Activated T-cell treated with anti-CD3 and anti-CD28 coated beads, Interleukin-2, amount 50 U/mL, for 24 hours (primary cell): ENCODE data around the gene ALPP.
"Not testable (repeated sequence)": the region's sequence is repeated elsewhere in the genome, so short reads cannot be mapped to it uniquely, and the experiment has no call there.

Source experiments
- DNase-seq: peaks from one replicate; pipeline ENCODE4 v3.0.0-alpha.2; 2020
- H3K27ac Mint-ChIP-seq: 2 replicates; pipeline ENCODE4 v1.8.0; 2020; ENCODE audit warnings: mild to moderate bottlenecking, mixed read lengths
- H3K27me3 Mint-ChIP-seq: 2 replicates; pipeline ENCODE4 v1.8.0; 2020; ENCODE audit warnings: mixed read lengths
- H3K36me3 Mint-ChIP-seq: 2 replicates; pipeline ENCODE4 v1.8.0; 2020; ENCODE audit warnings: low read depth, mixed read lengths
- H3K4me1 Mint-ChIP-seq: 2 replicates; pipeline ENCODE4 v1.8.0; 2020; ENCODE audit warnings: low read depth, mixed read lengths
- H3K4me3 Mint-ChIP-seq: 2 replicates; pipeline ENCODE4 v1.8.0; 2020; ENCODE audit warnings: mild to moderate bottlenecking, moderate library complexity, mixed read lengths
- H3K9me3 Mint-ChIP-seq: 2 replicates; pipeline ENCODE4 v1.8.0; 2020; ENCODE audit warnings: mixed read lengths

The ALPP gene

GRCh38 chr2:232422051-232422450 is 43.5 kb downstream of the ALPP start:
- H3K27ac Mint-ChIP-seq: no peak overlapping the region
- H3K36me3 Mint-ChIP-seq: no peaks in the 10 kb centered on the region
- H3K9me3 Mint-ChIP-seq: peaks cover 3% of the 10 kb centered on the region
- DNase-seq: no peak
- peaks cover 16% of the 10 kb centered on the region for H3K4me1 Mint-ChIP-seq
- H3K27me3 Mint-ChIP-seq: peaks cover 61% of the 10 kb centered on the region
- no peak overlapping the region for H3K4me3 Mint-ChIP-seq

- peaks cover 16% of the 10 kb centered on the region for H3K4me1 Mint-ChIP-seq
- H3K9me3 Mint-ChIP-seq, H3K4me3 Mint-ChIP-seq, H3K27ac Mint-ChIP-seq, H3K36me3 Mint-ChIP-seq, DNase-seq: not testable (repeated sequence)
- H3K27me3 Mint-ChIP-seq: peaks cover 54% of the 10 kb centered on the region
Observed at GRCh38 chr2:232422996-232423395, 44.4 kb downstream of the ALPP start.

GRCh38 chr2:232423407-232423806 is 44.9 kb downstream of the ALPP start:
- not testable (repeated sequence) for H3K27ac Mint-ChIP-seq, DNase-seq, H3K9me3 Mint-ChIP-seq, H3K4me3 Mint-ChIP-seq, H3K36me3 Mint-ChIP-seq
- Mint-ChIP-seq H3K4me1 (peaks cover 14% of the 10 kb centered on the region), H3K27me3 (peaks cover 50% of the 10 kb centered on the region)

GRCh38 chr2:232431705-232432590 is 53.4 kb downstream of the ALPP start:
- H3K36me3 Mint-ChIP-seq: no peaks in the 10 kb centered on the region
- no peak for DNase-seq
- H3K27ac Mint-ChIP-seq: no peak overlapping the region
- no peak overlapping the region for H3K4me3 Mint-ChIP-seq
- no peaks in the 10 kb centered on the region for H3K4me1 Mint-ChIP-seq
- no peaks in the 10 kb centered on the region for H3K9me3 Mint-ChIP-seq
- peaks cover 3% of the 10 kb centered on the region for H3K27me3 Mint-ChIP-seq
